HG03571 (cell line): ENCODE data around the gene ELFN1.

ENCODE experiments used
- ATAC-seq: cut with Tn5 transposase; IDR thresholded peaks from one replicate; pipeline ENCODE4 v1.9.1; 2021; ENCODE audit not compliant: unreplicated experiment

ELFN1 gene

DNA sequence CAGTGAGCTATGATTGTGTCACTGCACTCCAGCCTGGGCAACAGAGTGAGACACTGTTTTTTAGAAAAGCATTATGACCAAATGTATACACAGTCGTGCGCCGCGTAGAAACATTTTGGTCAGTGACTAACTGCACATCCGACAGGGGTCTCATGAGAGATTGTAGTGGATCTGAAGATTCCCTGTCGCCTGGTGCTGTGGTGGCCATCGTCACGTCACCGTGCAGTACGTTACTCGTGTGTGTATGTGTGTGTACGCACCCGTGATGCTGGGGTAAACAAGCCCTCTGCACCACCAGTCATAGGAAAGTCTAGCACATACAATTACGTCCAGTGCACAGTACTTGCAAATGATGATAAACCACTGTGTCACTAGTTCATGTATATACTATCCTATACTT is 109.4 kb downstream of the ELFN1 start:
- ATAC-seq: no peak

DNA sequence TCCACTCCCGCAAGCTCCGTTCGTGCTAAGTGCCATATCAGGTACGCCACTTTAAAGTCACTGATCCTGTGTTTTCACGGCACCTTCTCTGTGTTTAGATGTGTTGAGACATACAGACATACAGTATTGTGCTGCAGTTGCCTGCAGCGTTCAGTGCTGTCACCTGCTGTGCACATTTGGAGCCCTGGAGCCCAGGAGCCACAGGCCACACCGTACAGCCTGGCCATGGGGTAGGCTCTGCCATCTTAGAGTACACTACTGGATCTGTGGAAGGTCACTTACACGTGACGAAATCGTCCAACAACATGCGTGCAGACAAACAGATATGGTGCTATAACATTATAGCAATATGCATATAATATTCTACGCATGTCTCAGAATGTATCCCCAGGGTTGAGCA is 111.3 kb downstream of the ELFN1 start:
- ATAC-seq: no peak

DNA sequence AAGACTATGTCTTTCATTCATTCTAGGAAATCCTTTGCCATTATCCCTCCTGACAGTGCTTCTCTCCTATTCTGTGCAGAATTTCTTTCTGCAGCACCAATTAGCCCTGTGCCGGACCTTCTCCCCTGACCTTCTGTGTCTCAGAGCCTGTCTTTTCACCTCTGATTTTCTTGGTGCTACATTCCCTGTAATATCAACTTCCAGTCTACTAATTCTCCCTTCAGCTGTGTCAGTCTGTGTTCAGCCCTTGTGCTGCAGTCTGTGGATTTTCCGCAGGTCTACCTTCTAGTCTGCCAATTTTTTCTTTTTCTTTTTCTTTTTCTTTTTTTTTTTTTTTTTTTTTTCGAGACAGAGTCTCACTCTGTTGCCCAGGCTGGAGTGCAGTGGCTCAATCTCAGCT is 115.8 kb downstream of the ELFN1 start:
- ATAC-seq: no peak

DNA sequence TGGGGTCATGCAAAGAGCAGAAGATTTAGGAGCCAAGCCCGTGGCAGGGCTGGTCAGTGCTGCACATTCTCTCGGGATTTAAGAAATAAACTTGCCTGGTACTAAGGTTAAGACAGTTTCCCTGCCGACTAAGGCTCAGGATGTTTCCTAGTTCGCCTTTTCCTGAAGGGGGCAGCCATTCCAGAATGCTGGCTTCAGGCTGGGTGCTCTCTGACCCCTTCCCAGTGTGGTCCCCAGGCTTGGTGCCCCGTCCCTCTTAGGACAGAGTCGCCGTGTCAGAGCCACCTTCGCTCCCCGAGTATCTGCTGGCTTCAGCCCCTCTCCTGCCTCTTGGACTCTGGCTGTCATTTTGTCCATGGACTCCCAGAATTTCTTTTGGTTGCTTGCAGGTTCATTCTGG is 117.2 kb downstream of the ELFN1 start:
- ATAC-seq: no peak

DNA sequence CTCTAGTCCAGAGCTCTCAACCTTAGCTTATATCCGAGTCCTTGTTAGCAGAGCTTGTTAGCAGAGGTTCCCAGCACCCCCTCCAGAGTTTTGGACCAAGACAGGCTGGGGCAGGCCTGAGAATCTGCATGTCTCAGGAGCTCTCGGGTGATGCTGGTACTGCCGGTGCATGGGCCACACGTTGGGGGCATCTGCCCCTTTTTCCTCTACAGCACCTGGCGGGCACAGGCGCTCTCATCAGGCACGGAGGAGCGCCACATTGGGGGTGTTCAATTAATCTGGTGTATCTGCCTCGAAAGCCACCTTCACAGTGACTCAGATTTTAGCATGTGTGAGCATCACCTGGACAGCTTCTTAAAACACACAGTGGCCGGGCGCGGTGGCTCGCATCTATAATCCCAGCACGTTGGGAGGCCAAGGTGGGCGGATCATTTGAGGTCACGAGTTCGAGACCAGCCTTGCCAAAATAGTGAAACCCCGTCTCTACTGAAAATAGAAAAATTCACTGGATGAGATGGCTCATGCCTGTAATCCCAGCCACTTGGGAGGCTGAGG is 117.7 kb downstream of the ELFN1 start:
- ATAC-seq: no peak

DNA sequence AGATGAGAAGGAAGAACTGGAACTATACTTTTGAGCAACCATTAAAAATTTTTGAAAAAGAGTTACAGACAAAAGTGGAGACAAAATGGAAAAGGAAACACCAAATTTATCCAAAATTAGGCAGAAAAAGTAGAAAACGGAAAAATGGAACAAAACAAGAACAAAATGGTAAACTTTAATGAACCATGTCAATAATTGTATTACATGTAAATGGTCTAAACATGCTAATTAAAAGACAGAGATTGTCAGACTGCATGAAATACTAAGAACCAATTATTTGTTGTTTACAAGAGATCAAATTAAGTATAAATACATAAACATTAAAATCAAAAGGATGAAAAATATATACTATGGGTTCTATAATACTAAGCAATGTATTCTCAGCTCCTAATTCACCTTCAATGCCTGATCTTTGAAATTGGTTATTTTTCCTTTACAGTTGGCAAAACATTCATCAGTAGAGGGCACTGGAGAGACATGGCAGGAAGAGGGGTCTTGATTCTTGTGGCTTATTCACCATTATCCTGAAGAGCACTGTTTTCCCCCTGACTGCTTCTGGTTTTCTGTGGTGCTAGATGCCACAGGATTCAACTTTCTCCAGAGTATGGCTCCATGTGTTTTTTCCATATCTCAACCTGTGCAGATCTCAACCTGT is 124.9 kb downstream of the ELFN1 start:
- no peak for ATAC-seq
